Calu3 (cell line): ENCODE data around the gene APLN. TPM values are rescaled to one million over a fixed set of nuclear protein-coding genes. Genes with fewer than 3 reads are reported as not detected.

Experiments used
- BruUV-seq: library from RNA; stranded (reverse); fragments of 400-500 nt; replicated peaks from 2 replicates; lab custom pipeline; 2021; lab: Mats Ljungman, UMichigan
- CTCF ChIA-PET: fragments of 300-600 bp; sonication (Branson Sonifier 250); formaldehyde crosslinking; loops from one replicate; lab custom pipeline; 2022; ENCODE audit warnings: antibody characterized with exemption; lab: Charles Lee
- DNase-seq: peaks from one replicate; pipeline ENCODE4 v3.0.0; 2022
- H3K27ac Mint-ChIP-seq: one replicate; pipeline ENCODE4 v1.8.0; 2022; ENCODE audit warnings: mixed read lengths; ENCODE audit not compliant: unreplicated experiment
- H3K27me3 Mint-ChIP-seq: one replicate; pipeline ENCODE4 v1.8.0; 2022; ENCODE audit warnings: mixed read lengths; ENCODE audit not compliant: unreplicated experiment
- H3K36me3 Mint-ChIP-seq: one replicate; pipeline ENCODE4 v1.8.0; 2022; ENCODE audit warnings: mild to moderate bottlenecking, moderate library complexity, mixed read lengths; ENCODE audit not compliant: insufficient read depth, unreplicated experiment
- H3K4me1 Mint-ChIP-seq: one replicate; pipeline ENCODE4 v1.8.0; 2022; ENCODE audit warnings: mild to moderate bottlenecking, low read depth, mixed read lengths; ENCODE audit not compliant: unreplicated experiment
- H3K4me3 Mint-ChIP-seq: one replicate; pipeline ENCODE4 v1.8.0; 2022; ENCODE audit warnings: mild to moderate bottlenecking, low read depth, moderate library complexity, mixed read lengths; ENCODE audit not compliant: unreplicated experiment
- H3K9me3 Mint-ChIP-seq: one replicate; pipeline ENCODE4 v1.8.0; 2022; ENCODE audit warnings: low read depth, mixed read lengths; ENCODE audit not compliant: unreplicated experiment
- intact Hi-C: fragments of 100-400 bp; cut with micrococcal nuclease; formaldehyde crosslinking; loops from one replicate; pipeline ENCODE4 v1.10.0; 2022; ENCODE audit not compliant: unreplicated experiment
- total RNA-seq: library from RNA; stranded (reverse); gene quantifications from 2 replicates; pipeline ENCODE4 v1.2.3, GENCODE V29; 2022
- TF ChIP-seq, protein P1 (sequence below): fragments of 200-600 bp; IDR thresholded peaks from one replicate; pipeline ENCODE4 v1.8.0; 2022; ENCODE audit warnings: antibody characterized with exemption; ENCODE audit not compliant: unreplicated experiment

The APLN gene
- total RNA-seq, 1 experiment from 2014 or later, result 0.35 TPM

DNA sequence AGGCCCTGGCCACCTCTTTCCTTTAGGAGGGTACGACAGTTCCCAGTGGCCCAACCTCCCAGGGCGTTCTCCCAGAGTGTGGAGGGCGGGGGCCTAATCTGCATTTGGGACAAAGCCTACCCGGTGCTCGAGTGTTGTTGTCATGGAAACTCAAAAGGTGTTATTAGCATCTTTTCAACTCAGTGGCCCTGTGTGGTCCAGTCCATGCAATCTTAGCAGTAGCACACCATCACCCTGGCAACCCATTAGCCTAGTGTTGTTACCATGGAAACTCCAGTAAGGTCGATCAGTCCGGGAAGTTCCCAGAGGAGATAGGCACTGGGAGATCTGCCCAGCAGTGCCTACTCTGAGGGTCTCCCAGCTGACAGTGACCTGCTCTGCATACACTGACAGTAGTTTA, 20.2 kb downstream of the APLN start:
- Mint-ChIP-seq H3K36me3 (no peaks in the 10 kb centered on the region), H3K27me3 (peaks cover 7% of the 10 kb centered on the region), H3K4me3 (no peak overlapping the region), H3K4me1 (no peaks in the 10 kb centered on the region), H3K9me3 (no peaks in the 10 kb centered on the region), H3K27ac (no peak overlapping the region)
- CTCF ChIA-PET, result interaction anchor here (1.1 kb wide), 1 partner anchor 91 kb away, joined by 3 read pairs; no protein-coding TSS in a partner anchor
- no peak for DNase-seq
- intact Hi-C loops, result no loop called here
- no TSS peak for BruUV-seq
- TF ChIP-seq, protein P1, sequence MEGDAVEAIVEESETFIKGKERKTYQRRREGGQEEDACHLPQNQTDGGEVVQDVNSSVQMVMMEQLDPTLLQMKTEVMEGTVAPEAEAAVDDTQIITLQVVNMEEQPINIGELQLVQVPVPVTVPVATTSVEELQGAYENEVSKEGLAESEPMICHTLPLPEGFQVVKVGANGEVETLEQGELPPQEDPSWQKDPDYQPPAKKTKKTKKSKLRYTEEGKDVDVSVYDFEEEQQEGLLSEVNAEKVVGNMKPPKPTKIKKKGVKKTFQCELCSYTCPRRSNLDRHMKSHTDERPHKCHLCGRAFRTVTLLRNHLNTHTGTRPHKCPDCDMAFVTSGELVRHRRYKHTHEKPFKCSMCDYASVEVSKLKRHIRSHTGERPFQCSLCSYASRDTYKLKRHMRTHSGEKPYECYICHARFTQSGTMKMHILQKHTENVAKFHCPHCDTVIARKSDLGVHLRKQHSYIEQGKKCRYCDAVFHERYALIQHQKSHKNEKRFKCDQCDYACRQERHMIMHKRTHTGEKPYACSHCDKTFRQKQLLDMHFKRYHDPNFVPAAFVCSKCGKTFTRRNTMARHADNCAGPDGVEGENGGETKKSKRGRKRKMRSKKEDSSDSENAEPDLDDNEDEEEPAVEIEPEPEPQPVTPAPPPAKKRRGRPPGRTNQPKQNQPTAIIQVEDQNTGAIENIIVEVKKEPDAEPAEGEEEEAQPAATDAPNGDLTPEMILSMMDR, result no peak

DNA sequence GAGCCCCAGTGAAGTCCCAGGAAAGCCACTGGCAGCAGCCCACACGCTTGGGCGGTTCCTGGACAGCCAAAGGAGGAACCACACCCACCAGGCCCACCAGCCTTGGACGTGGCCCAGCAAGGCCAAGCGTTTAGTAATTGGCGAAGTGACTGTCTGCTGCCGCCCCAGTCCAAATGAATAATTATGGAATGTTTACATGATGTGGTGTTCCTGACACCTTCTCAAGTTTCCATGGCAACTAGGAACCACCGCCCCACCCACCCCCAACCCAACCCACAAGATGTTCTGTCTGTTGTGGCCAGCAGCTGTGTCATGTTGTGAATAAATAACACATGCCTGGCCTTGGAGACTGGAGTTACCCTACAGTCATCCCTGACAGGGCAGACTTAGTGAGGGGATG, 22.3 kb downstream of the APLN start:
- intact Hi-C loops, result no loop called here
- DNase-seq, result no peak
- Mint-ChIP-seq H3K4me1 (no peaks in the 10 kb centered on the region), H3K27me3 (no peaks in the 10 kb centered on the region), H3K9me3 (no peaks in the 10 kb centered on the region), H3K4me3 (no peak overlapping the region), H3K27ac (no peak overlapping the region), H3K36me3 (no peaks in the 10 kb centered on the region)
- TF ChIP-seq, protein P1, result no peak
- CTCF ChIA-PET, result no interaction called here
- BruUV-seq, result no TSS peak

DNA sequence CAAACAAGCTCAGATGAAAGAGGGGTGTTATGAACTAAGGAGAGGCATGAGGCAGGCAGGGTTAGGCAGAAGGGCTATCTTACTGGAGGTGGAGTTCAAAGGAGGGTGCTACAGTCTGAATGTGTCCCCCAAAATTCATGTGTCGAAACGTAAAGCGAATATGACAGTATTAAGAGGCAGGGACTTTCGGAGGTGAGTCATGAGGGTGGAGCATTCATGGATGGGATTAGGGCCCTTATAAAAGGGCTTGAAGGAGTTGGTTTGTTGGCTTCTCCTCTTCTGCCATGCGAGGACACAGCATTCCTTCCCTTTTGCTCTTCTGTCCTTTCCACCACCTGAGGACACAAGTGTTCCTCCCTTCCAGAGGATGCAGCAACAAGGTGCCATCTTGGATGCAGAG, 22.9 kb downstream of the APLN start:
- TF ChIP-seq, protein P1, result no peak
- Mint-ChIP-seq H3K27me3 (no peaks in the 10 kb centered on the region), H3K27ac (no peak overlapping the region), H3K4me1 (no peaks in the 10 kb centered on the region), H3K9me3 (no peaks in the 10 kb centered on the region), H3K4me3 (no peak overlapping the region), H3K36me3 (no peaks in the 10 kb centered on the region)
- no TSS peak for BruUV-seq
- intact Hi-C loops, result no loop called here
- DNase-seq, result no peak
- CTCF ChIA-PET, result no interaction called here

DNA sequence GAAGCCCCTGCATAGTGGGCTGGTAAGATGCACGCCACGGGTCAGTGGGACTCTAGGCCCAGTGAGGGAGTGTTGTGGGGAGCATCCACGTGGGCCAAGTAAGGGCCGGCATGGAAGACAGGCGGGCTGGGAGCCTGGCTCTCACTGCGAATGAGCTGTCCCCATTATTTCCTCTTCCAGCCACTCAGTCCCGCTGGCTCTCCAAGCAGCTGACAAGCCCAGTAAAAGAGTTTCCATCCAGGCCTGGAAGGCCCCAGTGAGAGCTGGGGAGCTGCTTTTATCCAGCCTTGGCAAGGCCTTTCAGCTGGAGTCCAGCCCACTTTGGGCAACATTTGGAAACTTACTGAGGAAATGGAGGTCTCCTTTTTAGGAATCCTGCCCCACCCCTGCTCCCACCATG, 24.9 kb downstream of the APLN start:
- H3K4me3 Mint-ChIP-seq, result no peak overlapping the region
- TF ChIP-seq, protein P1, result no peak
- BruUV-seq, result no TSS peak
- H3K27me3 Mint-ChIP-seq, result no peaks in the 10 kb centered on the region
- intact Hi-C loops, result no loop called here
- H3K4me1 Mint-ChIP-seq, result no peaks in the 10 kb centered on the region
- H3K9me3 Mint-ChIP-seq, result no peaks in the 10 kb centered on the region
- DNase-seq, result no peak
- no peak overlapping the region for H3K27ac Mint-ChIP-seq
- CTCF ChIA-PET, result no interaction called here
- H3K36me3 Mint-ChIP-seq, result no peaks in the 10 kb centered on the region
